Esophagus squamous epithelium (tissue), 4 donors: ENCODE results near the gene KIAA1217.

Experiments used
- POLR2A ChIP-seq, 4 donors: fragments of 450-650 bp; IDR thresholded peaks; one replicate each; pipeline ENCODE4 v1.6.1; 2017; ENCODE audit warnings: antibody characterized with exemption in 4 of 4, mild to moderate bottlenecking in 4 of 4, moderate library complexity in 3 of 4
- TF ChIP-seq, protein P1 (sequence below), 6 experiments: fragments of 450-650 bp in 4 of 6; fragments of 200-600 bp in 2 of 6; sonication (generic) in 2 of 6; IDR thresholded peaks; one replicate each; pipeline ENCODE4 v1.5.1; 2016 to 2019; ENCODE audit warnings: antibody characterized with exemption in 6 of 6, mild to moderate bottlenecking in 4 of 6, moderate library complexity in 4 of 6

DNA sequence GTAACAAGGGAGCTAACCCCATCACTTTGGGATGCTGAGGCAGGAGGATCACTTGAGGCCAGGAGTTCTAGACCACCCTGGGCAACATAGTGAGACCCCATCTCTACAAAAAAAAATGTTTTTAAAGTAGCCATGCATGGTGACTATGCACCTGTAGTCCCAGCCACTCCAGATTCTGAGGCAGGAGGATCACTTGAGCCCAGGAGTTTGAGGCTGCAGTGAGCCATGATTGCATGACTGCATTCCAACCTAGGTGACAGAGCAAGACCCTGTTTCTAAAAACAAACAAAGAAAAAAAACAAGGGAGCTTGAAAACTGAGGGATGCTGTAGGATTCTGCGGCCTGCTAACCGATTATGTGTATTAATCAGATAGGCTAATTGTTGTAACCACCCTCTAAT, 4.9 kb downstream of the KIAA1217 start:
- TF ChIP-seq POLR2A (IDR thresholded peaks at IDR 0.05): no peak
- TF ChIP-seq, protein P1, sequence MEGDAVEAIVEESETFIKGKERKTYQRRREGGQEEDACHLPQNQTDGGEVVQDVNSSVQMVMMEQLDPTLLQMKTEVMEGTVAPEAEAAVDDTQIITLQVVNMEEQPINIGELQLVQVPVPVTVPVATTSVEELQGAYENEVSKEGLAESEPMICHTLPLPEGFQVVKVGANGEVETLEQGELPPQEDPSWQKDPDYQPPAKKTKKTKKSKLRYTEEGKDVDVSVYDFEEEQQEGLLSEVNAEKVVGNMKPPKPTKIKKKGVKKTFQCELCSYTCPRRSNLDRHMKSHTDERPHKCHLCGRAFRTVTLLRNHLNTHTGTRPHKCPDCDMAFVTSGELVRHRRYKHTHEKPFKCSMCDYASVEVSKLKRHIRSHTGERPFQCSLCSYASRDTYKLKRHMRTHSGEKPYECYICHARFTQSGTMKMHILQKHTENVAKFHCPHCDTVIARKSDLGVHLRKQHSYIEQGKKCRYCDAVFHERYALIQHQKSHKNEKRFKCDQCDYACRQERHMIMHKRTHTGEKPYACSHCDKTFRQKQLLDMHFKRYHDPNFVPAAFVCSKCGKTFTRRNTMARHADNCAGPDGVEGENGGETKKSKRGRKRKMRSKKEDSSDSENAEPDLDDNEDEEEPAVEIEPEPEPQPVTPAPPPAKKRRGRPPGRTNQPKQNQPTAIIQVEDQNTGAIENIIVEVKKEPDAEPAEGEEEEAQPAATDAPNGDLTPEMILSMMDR (IDR thresholded peaks at IDR 0.05): no peak
